Pancreas (tissue), 10 donors: Measurements from ENCODE around the gene SYCN. TPM values are rescaled to one million over a fixed set of nuclear protein-coding genes. Genes with fewer than 3 reads are reported as not detected.
A peak's percentile ranks its signal among the peaks of the same experiment; 100 is the strongest.

ENCODE experiments used
- ATAC-seq, 4 donors: fragments of 200-7000 bp; cut with Tn5 transposase; one replicate each; pipeline versions ENCODE4 v1.8.0 to v1.9.1; 2020; ENCODE audit warnings: mild to moderate bottlenecking in 4 of 4, moderate library complexity in 4 of 4
- DNase-seq, 6 donors: peaks; one replicate each; pipeline ENCODE4 v3.0.0-alpha.2; 2020
- FAIRE-seq: peaks from 2 replicates; lab custom pipeline; 2012; peaks lifted over from hg19 to GRCh38; lab: Jason Lieb, UNC
- H3K27ac ChIP-seq, 4 donors: fragments of 200-600 bp; sonication (generic); 1 replicate in 3 of 4; 2 replicates in 1 of 4; pipeline versions ENCODE4 v1.5.0 to v1.8.0; 2020
- H3K27me3 ChIP-seq, 4 donors: fragments of 200-600 bp; one replicate each; pipeline ENCODE4 v1.8.0; 2021
- H3K36me3 ChIP-seq, 3 donors: fragments of 200-600 bp; sonication (generic) in 1 of 3; one replicate each; pipeline versions ENCODE4 v1.5.0 to v1.8.0; 2020 to 2021
- H3K4me1 ChIP-seq, 3 donors: fragments of 200-600 bp; one replicate each; pipeline ENCODE4 v1.8.0; 2021
- H3K4me3 ChIP-seq, 4 donors: fragments of 200-600 bp; sonication (generic) in 2 of 4; one replicate each; pipeline versions ENCODE4 v1.5.0 to v1.8.0; 2020 to 2021
- H3K9me3 ChIP-seq, 4 donors: fragments of 200-600 bp; one replicate each; pipeline ENCODE4 v1.8.0; 2021
- CTCF ChIP-seq, 4 donors: fragments of 200-600 bp; sonication (generic) in 3 of 4; IDR thresholded peaks; one replicate each; pipeline versions ENCODE4 v1.5.0 to v1.8.0; 2021; ENCODE audit warnings: antibody characterized with exemption in 4 of 4
- WGBS, 2 donors: extraction: QIAGEN DNeasy Blood & Tissue Kit; methylation state at CpG; one replicate each; pipeline ENCODE4 v1.1.7; 2013; 5-methylcytosine and 5-hydroxymethylcytosine counted together
- intact Hi-C, 3 donors: fragments of 100-400 bp; cut with DNase I; formaldehyde crosslinking; loops; one replicate each; pipeline versions ENCODE4 v1.11.1 to v1.14.2; 2022
- polyA plus RNA-seq, 2 donors: library from polyadenylated mRNA; stranded (reverse); fragments of 200-250 nt; gene quantifications; one replicate each; pipeline ENCODE4 v1.2.3, GENCODE V29; 2013
- total RNA-seq, 6 donors: library from RNA; stranded (reverse); fragmentation: NEBNext Ultra II Directional in 4 of 6; extraction: Animal tissue kit (Norgen Biotek cat#: 25700) in 4 of 6; gene quantifications; one replicate each; pipeline versions ENCODE4 v1.2.1 to v1.2.4, GENCODE V29; 2021 to 2023
- donor health status: healthy with polysubstance abuse.
- donor health status: DM: no; HTN: no; CAD: no; lungs with moderate emphysema.
- donor health status: DM: no; HTN: no; CAD: no.
- donor health status: control.
- donor health status: control.
- donor health status: Bipolar disorder and iron deficiency.
- donor health status: DM: yes; HTN: yes; CAD: no.
- donor health status: DM: no; HTN: no; CAD: no.
- donor health status: DM: no; HTN: no; CAD: no.
- donor health status: DM: yes; HTN: yes; CAD: no.

Gene SYCN
- total and polyA plus RNA-seq, 8 donors, result 1,282 to 3,883 (median 2,379) TPM

GRCh38 chr19:39171479-39172465, 32.3 kb downstream of the SYCN start:
- ATAC-seq (no peak), DNase-seq (peak in 1 of 6 donors; percentile 43), FAIRE-seq (no peak)
- Histone ChIP-seq H3K4me3 (no peak overlapping the region), H3K27me3 (no peaks in the 10 kb centered on the region), H3K27ac (no peak overlapping the region), H3K36me3 (peaks cover 0 to 34% (median 10%) of the 10 kb centered on the region in 3 donors), H3K4me1 (peaks cover 9 to 14% (median 12%) of the 10 kb centered on the region in 3 donors), H3K9me3 (no peaks in the 10 kb centered on the region)
- intact Hi-C loops, result no loop called here
- TF ChIP-seq CTCF (IDR thresholded peaks at IDR 0.05), result no peak
- WGBS, 2 donors, result 84 to 90% methylated on average over 27 of the region's 27 CpGs

DNA sequence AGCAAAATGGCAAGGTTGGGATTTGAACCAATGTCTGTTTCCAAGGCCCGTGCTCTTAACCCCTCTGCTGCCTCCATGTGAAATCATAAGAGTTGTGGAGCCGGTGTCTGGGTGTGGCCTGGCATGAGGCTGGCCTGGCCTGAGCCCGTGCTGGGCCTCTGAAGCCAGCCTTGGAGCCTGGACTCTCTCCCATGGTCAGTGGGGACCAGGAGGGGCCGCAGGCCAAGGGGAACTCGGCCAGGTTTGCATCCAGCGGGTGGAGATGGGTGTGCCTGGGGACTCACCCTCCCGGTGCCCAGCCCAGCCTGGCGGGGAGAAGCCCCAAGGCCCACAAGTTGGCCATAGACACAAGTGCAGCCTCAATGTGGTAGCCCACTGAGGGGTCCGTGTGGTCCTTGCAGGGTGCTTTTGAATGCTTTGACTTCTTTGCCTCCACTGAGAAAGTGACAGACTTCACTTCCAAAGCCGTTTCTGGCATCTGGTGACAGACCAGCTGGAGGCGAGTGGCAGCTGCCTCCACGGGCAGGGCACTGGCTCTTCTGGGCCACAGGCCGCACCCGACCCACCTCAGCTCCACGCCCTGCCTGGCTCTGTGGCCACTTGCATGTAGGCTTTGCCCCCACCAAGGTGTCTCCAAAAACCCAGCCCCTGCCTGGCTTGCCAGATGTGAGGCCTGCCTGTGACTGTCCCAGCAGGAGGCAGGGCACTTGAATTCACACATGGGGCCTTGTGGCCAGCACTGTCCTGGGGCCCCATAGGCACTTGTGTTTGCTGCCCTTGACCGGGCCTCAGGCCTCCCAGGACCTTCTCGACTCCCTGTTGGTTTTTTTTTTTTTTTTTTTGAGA, 33.5 kb downstream of the SYCN start:
- DNase-seq (peak in 2 of 6 donors; percentile 53 to 63), ATAC-seq (no peak), FAIRE-seq (no peak)
- Histone ChIP-seq H3K27me3 (no peaks in the 10 kb centered on the region), H3K4me3 (no peak overlapping the region), H3K36me3 (peaks cover 0 to 30% (median 0%) of the 10 kb centered on the region in 3 donors), H3K9me3 (no peaks in the 10 kb centered on the region), H3K4me1 (peaks cover 20 to 24% (median 23%) of the 10 kb centered on the region in 3 donors), H3K27ac (no peak overlapping the region)
- intact Hi-C loops, result no loop called here
- WGBS, 2 donors, result 82 to 84% methylated on average over 17 of the region's 17 CpGs
- TF ChIP-seq CTCF (IDR thresholded peaks at IDR 0.05), result no peak

DNA sequence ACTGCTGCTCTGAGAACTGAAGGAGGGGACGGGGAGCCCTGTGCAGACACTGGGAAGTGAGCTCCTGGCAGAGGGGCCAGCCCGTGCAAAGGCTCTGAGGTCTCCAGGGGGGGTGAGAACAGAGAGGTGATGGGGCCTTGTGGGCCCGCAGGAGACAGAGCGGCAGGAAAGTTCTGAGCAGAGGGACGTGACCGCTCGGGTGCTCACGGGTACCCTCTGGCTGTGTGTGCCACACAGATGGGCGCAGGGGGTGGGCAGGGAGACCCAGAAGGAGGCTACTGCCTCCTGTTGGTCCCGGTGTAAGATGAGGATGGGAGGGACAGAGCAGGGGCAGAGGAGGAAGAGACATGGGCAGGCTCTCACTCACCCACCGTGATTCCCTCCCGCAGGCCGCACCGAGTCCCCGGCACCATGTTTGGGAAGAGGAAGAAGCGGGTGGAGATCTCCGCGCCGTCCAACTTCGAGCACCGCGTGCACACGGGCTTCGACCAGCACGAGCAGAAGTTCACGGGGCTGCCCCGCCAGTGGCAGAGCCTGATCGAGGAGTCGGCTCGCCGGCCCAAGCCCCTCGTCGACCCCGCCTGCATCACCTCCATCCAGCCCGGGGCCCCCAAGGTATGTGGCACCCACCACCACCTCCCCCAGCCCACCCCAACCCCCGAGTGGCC, 34.8 kb downstream of the SYCN start:
- no peak for FAIRE-seq
- Histone ChIP-seq H3K27ac (no peak overlapping the region), H3K36me3 (peaks cover 0 to 24% (median 0%) of the 10 kb centered on the region in 3 donors), H3K9me3 (no peaks in the 10 kb centered on the region), H3K4me3 (no peak overlapping the region), H3K4me1 (peaks cover 20 to 24% (median 24%) of the 10 kb centered on the region in 3 donors), H3K27me3 (no peaks in the 10 kb centered on the region)
- TF ChIP-seq CTCF (IDR thresholded peaks at IDR 0.05), result no peak
- intact Hi-C loops, result no loop called here
- 87 to 93% methylated on average over 14 to 36 of the region's 36 CpGs for WGBS, 2 donors
- ATAC-seq, result no peak
- peak in 3 of 6 donors; percentile 16 to 66 (median 50) for DNase-seq

GRCh38 chr19:39168258-39169142, 35.6 kb downstream of the SYCN start:
- Histone ChIP-seq H3K27me3 (no peaks in the 10 kb centered on the region), H3K9me3 (no peaks in the 10 kb centered on the region), H3K36me3 (peaks cover 0 to 24% (median 0%) of the 10 kb centered on the region in 3 donors), H3K4me3 (no peak overlapping the region), H3K27ac (peak overlapping the region in 1 of 4 donors; percentile 67), H3K4me1 (peaks cover 23 to 28% (median 25%) of the 10 kb centered on the region in 3 donors)
- WGBS, 2 donors, result 82 to 83% methylated on average over 23 of the region's 23 CpGs
- ATAC-seq, result no peak
- no peak for FAIRE-seq
- no peak for TF ChIP-seq CTCF (IDR thresholded peaks at IDR 0.05)
- peak in 2 of 6 donors; percentile 42 to 56 for DNase-seq
- intact Hi-C loops, result no loop called here
